Parathyroid adenoma (tissue), 2 donors: ENCODE data around the gene KMT2D.

Experiments
- H2AFZ ChIP-seq: fragments of 300-600 bp; sonication (generic); one replicate; pipeline ENCODE4 v1.7.0; 2017; ENCODE audit warnings: antibody characterized with exemption, mild to moderate bottlenecking
- H3K27ac ChIP-seq: fragments of 300-600 bp; sonication (generic); one replicate; pipeline ENCODE4 v1.7.0; 2017
- H3K27me3 ChIP-seq: fragments of 300-600 bp; sonication (generic); one replicate; pipeline ENCODE4 v1.7.0; 2017; ENCODE audit warnings: low read length; ENCODE audit not compliant: control insufficient read depth, insufficient read depth
- H3K36me3 ChIP-seq: fragments of 300-600 bp; sonication (generic); one replicate; pipeline ENCODE4 v1.7.0; 2017; ENCODE audit warnings: low read length; ENCODE audit not compliant: control insufficient read depth, insufficient read depth
- H3K4me1 ChIP-seq: fragments of 300-600 bp; sonication (generic); one replicate; pipeline ENCODE4 v1.7.0; 2017; ENCODE audit warnings: control low read depth
- H3K4me2 ChIP-seq: fragments of 300-600 bp; sonication (generic); one replicate; pipeline ENCODE4 v1.7.0; 2017; ENCODE audit warnings: low read length
- H3K4me3 ChIP-seq: fragments of 300-600 bp; sonication (generic); one replicate; pipeline ENCODE4 v1.7.0; 2017; ENCODE audit warnings: low read depth, low read length
- H3K79me2 ChIP-seq: fragments of 300-600 bp; sonication (generic); one replicate; pipeline ENCODE4 v1.7.0; 2017; ENCODE audit warnings: control low read depth
- H3K9ac ChIP-seq: fragments of 300-600 bp; sonication (generic); one replicate; pipeline ENCODE4 v1.7.0; 2017; ENCODE audit warnings: mild to moderate bottlenecking
- H3K9me3 ChIP-seq: fragments of 300-600 bp; sonication (generic); one replicate; pipeline ENCODE4 v1.7.0; 2017; ENCODE audit warnings: low read length; ENCODE audit not compliant: control insufficient read depth
- TF ChIP-seq, protein P1 (sequence below): fragments of 300-600 bp; sonication (generic); IDR thresholded peaks from one replicate; pipeline ENCODE4 v1.7.0; 2017; ENCODE audit warnings: antibody characterized with exemption, mild to moderate bottlenecking
- donor health status: primary hyperparathyroidism.

The KMT2D gene

DNA sequence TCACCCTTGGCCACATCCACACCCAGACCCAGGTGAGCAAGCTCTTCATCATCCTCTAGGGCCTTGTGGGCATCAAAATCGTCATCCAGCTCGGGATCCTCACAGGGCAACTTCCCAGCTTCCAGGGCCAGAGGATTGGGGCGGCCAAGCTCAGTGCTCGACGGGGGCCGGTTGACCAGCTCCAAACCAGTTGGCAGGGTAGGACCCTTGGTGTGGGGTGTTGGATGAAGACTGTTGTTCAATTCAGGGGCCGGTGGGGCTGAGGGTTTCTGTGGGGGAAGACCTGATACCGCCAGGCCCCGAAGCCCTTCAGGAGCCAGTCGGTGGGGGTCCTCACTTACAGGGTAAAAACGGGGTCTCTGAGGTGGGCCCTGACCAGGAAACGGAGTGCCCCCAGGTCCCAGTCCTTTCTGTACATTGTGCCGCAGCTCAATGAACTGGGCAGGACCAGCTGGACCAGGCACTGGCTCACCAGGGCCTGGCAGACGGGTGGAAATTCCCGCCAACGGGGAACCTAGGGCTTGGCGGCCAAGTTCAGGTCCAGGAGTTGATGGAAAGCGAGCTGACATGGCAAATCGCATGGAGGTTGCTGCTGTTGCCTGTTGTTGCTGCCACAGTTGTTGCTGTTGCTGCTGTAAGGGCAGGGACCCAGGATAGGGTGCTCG, 22.2 kb downstream of the KMT2D start:
- H3K27me3 ChIP-seq: no peaks in the 10 kb centered on the region
- no peaks in the 10 kb centered on the region for H3K36me3 ChIP-seq
- no peaks in the 10 kb centered on the region for H3K79me2 ChIP-seq
- TF ChIP-seq, protein P1, sequence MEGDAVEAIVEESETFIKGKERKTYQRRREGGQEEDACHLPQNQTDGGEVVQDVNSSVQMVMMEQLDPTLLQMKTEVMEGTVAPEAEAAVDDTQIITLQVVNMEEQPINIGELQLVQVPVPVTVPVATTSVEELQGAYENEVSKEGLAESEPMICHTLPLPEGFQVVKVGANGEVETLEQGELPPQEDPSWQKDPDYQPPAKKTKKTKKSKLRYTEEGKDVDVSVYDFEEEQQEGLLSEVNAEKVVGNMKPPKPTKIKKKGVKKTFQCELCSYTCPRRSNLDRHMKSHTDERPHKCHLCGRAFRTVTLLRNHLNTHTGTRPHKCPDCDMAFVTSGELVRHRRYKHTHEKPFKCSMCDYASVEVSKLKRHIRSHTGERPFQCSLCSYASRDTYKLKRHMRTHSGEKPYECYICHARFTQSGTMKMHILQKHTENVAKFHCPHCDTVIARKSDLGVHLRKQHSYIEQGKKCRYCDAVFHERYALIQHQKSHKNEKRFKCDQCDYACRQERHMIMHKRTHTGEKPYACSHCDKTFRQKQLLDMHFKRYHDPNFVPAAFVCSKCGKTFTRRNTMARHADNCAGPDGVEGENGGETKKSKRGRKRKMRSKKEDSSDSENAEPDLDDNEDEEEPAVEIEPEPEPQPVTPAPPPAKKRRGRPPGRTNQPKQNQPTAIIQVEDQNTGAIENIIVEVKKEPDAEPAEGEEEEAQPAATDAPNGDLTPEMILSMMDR: no peak
- H3K9me3 ChIP-seq: no peaks in the 10 kb centered on the region
- H3K4me1 ChIP-seq: no peaks in the 10 kb centered on the region
- no peak overlapping the region for H3K9ac ChIP-seq
- no peak overlapping the region for H3K4me2 ChIP-seq
- no peak overlapping the region for H2AFZ ChIP-seq
- H3K4me3 ChIP-seq: no peak overlapping the region
- no peak overlapping the region for H3K27ac ChIP-seq

DNA sequence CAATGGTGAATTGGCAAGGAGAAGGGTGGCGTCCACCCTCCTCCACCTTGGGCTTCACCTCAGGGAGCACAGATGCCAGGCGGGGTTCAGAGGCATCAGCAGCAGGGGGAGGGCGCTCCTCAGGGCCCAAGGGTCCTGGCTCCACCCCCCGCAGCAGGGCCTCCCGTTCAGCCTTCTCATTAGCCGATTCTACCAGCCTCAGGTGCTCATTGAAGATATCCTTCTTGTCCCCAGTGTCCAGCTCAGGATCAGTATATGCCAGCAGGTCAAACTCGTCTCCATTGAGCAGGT, 22.7 kb downstream of the KMT2D start:
- Histone ChIP-seq H3K4me3 (no peak overlapping the region), H3K4me2 (no peak overlapping the region), H2AFZ (no peak overlapping the region)

DNA sequence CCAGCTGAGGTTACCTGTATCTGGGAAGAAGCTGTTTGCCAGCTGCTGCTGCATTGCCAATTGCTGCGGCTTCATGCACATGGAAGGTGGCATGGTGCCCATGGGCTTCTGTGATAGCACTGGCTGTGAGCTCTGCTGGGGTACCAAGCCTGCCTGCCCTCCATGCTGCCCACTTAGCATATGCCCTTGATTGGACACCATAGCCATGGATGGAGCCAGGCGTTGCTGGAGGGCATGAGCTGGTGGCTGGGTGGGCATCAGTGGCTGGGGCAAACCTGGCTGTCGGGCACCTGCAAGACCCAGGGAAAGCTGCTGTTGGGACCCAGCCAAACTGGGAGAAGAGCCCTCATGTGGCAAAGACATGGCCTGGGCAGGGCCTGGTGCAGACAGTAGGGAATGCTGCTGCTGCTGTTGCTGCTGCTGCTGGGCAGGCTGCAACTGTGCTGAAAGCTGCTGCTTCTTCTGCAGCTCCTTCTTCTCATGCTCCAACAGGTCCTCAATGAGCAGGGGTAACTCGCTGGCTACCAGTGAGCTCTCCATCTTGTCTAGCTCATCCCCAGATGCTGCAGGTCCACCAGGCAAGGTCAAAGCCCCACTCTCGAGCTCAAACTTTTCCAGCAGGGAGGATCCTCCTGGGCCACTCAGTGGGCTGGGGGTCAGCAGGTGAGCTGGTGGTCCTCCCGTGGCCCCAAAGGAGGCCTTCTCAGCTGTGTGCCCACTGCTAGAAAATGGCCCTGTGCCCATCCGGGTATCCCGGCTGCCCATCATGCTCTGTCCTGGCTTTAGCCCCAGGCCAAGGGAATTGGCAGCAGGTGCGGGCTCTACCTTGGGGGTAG, 23.3 kb downstream of the KMT2D start:
- Histone ChIP-seq H2AFZ (no peak overlapping the region), H3K9ac (no peak overlapping the region), H3K4me1 (no peaks in the 10 kb centered on the region), H3K4me3 (no peak overlapping the region), H3K79me2 (no peaks in the 10 kb centered on the region), H3K4me2 (no peak overlapping the region), H3K27ac (no peak overlapping the region), H3K36me3 (no peaks in the 10 kb centered on the region), H3K27me3 (no peaks in the 10 kb centered on the region), H3K9me3 (no peaks in the 10 kb centered on the region)
- TF ChIP-seq, protein P1: no peak

More for the DNA sequence above, 22.7 kb downstream of the KMT2D start:
- no peaks in the 10 kb centered on the region for H3K36me3 ChIP-seq
- no peaks in the 10 kb centered on the region for H3K9me3 ChIP-seq
- no peaks in the 10 kb centered on the region for H3K27me3 ChIP-seq
- H3K79me2 ChIP-seq: no peaks in the 10 kb centered on the region
- no peak overlapping the region for H3K9ac ChIP-seq
- TF ChIP-seq, protein P1: no peak
- no peaks in the 10 kb centered on the region for H3K4me1 ChIP-seq
- no peak overlapping the region for H3K27ac ChIP-seq

DNA sequence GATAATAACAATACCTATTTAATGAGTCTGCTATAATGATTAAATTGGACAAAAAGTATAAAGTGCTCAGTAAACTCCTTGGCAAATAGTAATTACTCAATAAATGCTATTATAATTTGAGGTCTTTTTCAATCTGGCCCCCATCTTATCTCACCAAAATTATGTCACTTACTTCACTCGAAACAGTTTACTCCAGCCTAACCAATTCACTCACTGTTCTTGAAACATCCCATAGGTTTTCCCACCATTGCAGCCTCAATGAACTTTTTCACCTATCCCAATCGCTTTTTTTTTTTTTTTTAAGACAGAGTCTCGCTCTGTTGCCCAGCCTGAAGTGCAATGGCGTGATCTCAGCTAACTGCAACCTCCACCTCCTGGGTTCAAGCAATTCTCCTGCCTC, 24.6 kb downstream of the KMT2D start:
- H3K9ac ChIP-seq: no peak overlapping the region
- no peak overlapping the region for H3K27ac ChIP-seq
- H3K4me3 ChIP-seq: no peak overlapping the region
- H3K4me1 ChIP-seq: no peaks in the 10 kb centered on the region
- H3K79me2 ChIP-seq: no peaks in the 10 kb centered on the region
- H3K4me2 ChIP-seq: no peak overlapping the region
- H2AFZ ChIP-seq: no peak overlapping the region
- TF ChIP-seq, protein P1: no peak
- no peaks in the 10 kb centered on the region for H3K9me3 ChIP-seq
- H3K36me3 ChIP-seq: no peaks in the 10 kb centered on the region
- no peaks in the 10 kb centered on the region for H3K27me3 ChIP-seq

DNA sequence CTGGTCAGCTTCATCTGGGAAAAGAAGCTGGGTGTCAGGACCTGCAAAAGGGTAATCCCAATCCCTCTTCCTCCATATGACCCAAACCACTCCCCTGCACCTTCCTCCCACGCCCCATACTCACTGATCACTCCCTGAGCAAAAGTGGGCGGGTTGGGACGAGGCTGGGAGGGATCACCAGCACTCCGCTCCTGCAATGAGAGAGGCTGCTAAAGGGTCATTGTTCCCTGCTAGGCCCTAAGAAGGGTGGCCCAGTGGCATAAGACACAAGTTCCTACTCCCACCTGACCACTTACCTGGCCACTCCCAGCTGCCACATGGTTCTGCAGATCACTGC, 26.3 kb downstream of the KMT2D start:
- Histone ChIP-seq H3K27ac (no peak overlapping the region), H3K9me3 (no peaks in the 10 kb centered on the region)

More for the DNA sequence above, 26.3 kb downstream of the KMT2D start:
- Histone ChIP-seq H3K36me3 (no peaks in the 10 kb centered on the region), H3K4me3 (no peak overlapping the region), H3K4me1 (no peaks in the 10 kb centered on the region), H3K4me2 (no peak overlapping the region), H2AFZ (no peak overlapping the region), H3K9ac (no peak overlapping the region), H3K27me3 (no peaks in the 10 kb centered on the region), H3K79me2 (peaks cover under 1% of the 10 kb centered on the region)
- TF ChIP-seq, protein P1: no peak
